DMS 273 (cell line): ENCODE results near the gene FNDC3A.

Experiments
- DNase-seq: peaks from one replicate; lab custom pipeline; 2025; ENCODE audit not compliant: unreplicated experiment; lab: John Stamatoyannopoulos, UW

FNDC3A gene

GRCh38 chr13:48975856-48976575 is at the start of gene FNDC3A:
FNDC3A (plus strand) TSS chr13:48975912; CDS start chr13:49006191, 30,279 bp downstream.
- peak; percentile 85 for DNase-seq

GRCh38 chr13:48928757-48929430 is 46.8 kb upstream of the FNDC3A start:
- no peak for DNase-seq

- DNase-seq: no peak
Measured at GRCh38 chr13:48930918-48931317, 44.8 kb upstream of the FNDC3A start.

GRCh38 chr13:48938308-48938943 is 37.3 kb upstream of the FNDC3A start:
- no peak for DNase-seq

GRCh38 chr13:48939728-48940127 is 36.0 kb upstream of the FNDC3A start:
- DNase-seq: no peak

GRCh38 chr13:48942131-48942530 is 33.6 kb upstream of the FNDC3A start:
- DNase-seq: no peak

GRCh38 chr13:48944221-48944620 is 31.5 kb upstream of the FNDC3A start:
- DNase-seq: no peak

GRCh38 chr13:48945626-48946025 is 30.1 kb upstream of the FNDC3A start:
- DNase-seq: no peak

- DNase-seq: no peak
Measured at GRCh38 chr13:48946163-48946562, 29.5 kb upstream of the FNDC3A start.

GRCh38 chr13:48949566-48950500 is 25.9 kb upstream of the FNDC3A start:
- no peak for DNase-seq

- DNase-seq: no peak
Measured at GRCh38 chr13:48950501-48950875, 25.2 kb upstream of the FNDC3A start.

- DNase-seq: no peak
Measured at GRCh38 chr13:48954081-48954480, 21.6 kb upstream of the FNDC3A start.

GRCh38 chr13:48955536-48955935 is 20.2 kb upstream of the FNDC3A start:
- no peak for DNase-seq

GRCh38 chr13:48961379-48961778 is 14.3 kb upstream of the FNDC3A start:
- no peak for DNase-seq

- no peak for DNase-seq
Measured at GRCh38 chr13:48962281-48962680, 13.4 kb upstream of the FNDC3A start.

GRCh38 chr13:48965736-48966135 is 10.0 kb upstream of the FNDC3A start:
- no peak for DNase-seq

- DNase-seq: no peak
Measured at GRCh38 chr13:48969685-48970084, 6.0 kb upstream of the FNDC3A start.

GRCh38 chr13:48973845-48974431 is 1.8 kb upstream of the FNDC3A start:
- DNase-seq: no peak

- no peak for DNase-seq
Measured at GRCh38 chr13:48975101-48975855, 434 bp upstream of the FNDC3A start.
